Myocyte (in vitro differentiated cells): Measurements from ENCODE around the gene MVB12B. TPM values are rescaled to one million over a fixed set of nuclear protein-coding genes. Genes with fewer than 3 reads are reported as not detected.

Experiments
- DNase-seq: peaks from one replicate; pipeline ENCODE4 v3.0.0-alpha.2; 2012; ENCODE audit warnings: low read depth
- total RNA-seq: library from RNA; depleted of rRNA; stranded (reverse); fragments of >200 nt; gene quantifications from 2 replicates; pipeline ENCODE4 v1.2.3, GENCODE V29; 2014

Gene MVB12B
- total RNA-seq, 1 donor from 2014 or later: 4.3 TPM

DNA sequence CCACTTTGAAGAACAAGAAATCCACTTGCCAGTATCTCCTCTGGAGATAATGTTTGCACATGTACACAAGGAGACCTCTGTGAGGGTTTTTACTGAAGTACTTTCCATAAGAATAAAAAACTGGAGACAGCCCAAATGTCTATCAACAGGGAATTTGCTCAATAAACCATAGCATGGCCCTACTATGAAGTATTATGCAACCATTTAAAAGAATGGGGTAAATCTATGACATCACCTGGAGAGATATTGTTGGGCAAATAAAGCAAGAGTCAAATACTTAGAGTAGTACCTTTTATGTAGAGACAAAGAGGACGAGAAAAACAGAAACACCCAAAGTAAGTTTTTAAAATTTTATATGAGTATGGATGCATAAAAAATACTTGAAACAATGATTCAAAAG is 23.9 kb upstream of the MVB12B start:
- no peak for DNase-seq

DNA sequence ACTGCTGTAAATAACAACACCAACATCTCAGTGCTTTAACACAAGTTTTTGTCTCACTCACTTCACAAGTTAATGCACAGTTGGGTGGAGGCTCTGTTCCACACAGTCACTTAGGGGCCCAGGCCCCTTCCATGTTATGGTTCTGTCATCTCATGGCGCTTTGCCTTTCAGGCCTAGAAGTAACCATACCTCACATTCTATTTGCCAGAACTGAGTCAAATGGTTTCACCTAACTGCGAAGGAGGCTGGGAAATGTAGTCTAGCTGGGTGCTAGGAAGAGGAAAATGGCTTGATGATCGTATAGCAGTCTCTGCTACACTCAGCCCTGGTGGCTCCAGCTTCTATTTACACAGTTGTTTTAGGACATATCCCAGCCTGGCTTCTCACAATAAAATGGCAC is 23.1 kb upstream of the MVB12B start:
- no peak for DNase-seq

- no peak for DNase-seq
Observed at GRCh38 chr9:126304207-126304970, 22.2 kb upstream of the MVB12B start.

DNA sequence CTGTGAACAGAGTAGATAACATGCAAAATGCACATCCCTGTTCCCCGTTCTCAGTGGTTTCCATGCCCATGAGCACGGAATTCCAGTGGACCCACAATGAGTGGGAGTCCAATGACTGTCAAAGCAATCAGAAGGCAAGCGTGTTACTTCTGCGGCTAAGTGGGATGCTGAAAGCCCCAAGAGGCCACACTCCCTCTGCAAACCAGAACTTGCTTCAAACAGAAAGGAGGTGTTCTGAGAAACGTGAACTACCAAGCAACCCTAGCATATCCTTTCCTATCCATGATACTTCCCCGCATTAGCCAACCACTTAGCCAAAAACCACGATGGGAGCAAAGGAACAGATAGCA is 21.7 kb upstream of the MVB12B start:
- no peak for DNase-seq

DNA sequence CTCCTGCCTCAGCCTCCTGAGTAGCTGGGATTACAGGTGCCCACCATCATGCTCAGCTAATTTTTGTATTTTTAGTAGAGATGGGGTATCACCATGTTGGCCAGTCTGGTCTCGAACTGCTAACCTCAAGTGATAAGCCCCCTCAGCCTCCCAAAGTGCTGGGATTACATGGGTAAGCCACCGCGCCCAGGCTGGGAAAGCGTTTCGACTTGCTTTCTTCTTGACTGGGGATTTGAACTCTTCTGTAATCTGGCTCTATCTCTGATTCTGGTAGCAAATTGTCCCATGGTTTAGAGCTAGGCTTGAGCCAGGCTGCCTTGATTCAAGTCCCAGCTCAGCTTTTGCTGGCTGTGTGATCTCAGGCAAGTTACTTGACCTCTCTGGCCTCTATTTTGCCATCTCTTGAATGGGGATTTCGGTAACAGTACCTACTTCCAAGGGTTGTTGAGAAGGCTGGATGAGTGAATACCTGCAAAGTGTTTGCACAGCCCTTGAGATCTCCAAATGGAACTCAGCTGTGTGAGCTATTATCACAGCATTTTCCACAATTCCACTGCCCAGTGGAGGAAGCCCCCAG is 20.5 kb upstream of the MVB12B start:
- DNase-seq: no peak

- no peak for DNase-seq
Observed at GRCh38 chr9:126307322-126308061, 19.1 kb upstream of the MVB12B start.

- DNase-seq: no peak
Observed at GRCh38 chr9:126309427-126310189, 17.0 kb upstream of the MVB12B start.

GRCh38 chr9:126312584-126313551 is 13.8 kb upstream of the MVB12B start:
- DNase-seq: no peak

DNA sequence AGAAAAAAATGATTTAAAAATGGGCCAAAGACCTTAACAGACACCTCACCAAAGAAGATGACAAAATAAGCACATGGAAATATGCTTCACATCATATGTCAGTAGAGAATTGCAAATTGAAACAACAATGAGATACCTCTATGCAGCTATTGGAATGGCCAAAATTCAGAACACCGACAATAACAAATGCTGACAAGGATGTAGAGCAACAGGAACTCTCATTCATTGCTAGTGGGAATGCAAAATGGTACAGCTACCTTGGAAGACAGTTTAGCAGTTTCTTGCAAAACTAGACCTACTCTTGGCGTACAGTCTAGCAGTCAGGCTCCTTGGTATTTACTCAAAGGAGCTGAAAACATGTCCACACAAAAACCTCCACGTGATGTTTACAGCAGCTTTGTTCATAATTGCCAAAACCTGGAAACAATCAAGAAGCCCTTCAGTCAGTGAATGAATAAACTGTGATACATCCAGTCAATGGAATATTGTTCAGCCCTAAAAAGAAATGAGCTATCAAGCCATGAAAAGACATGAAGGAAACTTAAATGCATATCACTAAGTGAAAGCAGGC is 10.5 kb upstream of the MVB12B start:
- no peak for DNase-seq

DNA sequence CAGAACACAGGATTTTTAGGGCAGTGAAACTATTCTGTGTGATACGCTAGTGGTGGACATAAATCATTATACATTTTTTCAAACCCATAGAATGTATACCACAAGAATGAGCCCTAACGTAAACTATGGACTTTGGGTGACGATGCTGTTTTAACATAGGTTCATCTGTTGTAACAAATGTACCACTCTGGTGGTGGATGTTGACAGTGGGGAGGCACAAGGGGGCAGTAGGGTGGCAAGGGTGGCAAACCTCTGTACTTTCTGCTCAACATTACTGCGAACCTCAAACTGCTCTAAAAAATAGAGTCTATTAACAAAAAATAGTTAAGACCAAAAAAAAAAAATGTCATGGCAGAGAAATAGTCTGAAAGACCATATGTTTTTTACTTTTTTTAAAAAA is 9.1 kb upstream of the MVB12B start:
- DNase-seq: peak; percentile 30

DNA sequence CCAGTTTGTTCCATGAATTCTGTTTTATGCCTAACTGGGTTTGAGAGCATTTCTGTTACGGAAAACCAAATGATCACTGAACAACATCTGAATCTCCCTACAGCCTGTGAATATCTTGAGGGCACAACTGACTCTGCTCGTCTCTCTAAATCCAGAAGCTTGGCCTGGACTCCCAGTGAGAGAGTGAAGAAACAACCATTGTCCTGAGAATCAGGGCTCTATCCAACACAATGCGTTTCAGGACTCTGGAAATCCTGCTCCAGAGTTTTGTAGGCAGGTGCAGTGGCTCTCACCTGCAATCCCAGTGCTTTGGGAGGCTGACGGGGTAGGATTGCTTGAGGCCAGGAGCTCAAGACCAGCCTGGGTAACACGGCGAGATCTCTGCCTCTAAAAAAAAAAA is 7.8 kb upstream of the MVB12B start:
- DNase-seq: no peak

- no peak for DNase-seq
Observed at GRCh38 chr9:126319671-126320070, 7.0 kb upstream of the MVB12B start.

- no peak for DNase-seq
Observed at GRCh38 chr9:126320158-126320922, 6.3 kb upstream of the MVB12B start.

DNA sequence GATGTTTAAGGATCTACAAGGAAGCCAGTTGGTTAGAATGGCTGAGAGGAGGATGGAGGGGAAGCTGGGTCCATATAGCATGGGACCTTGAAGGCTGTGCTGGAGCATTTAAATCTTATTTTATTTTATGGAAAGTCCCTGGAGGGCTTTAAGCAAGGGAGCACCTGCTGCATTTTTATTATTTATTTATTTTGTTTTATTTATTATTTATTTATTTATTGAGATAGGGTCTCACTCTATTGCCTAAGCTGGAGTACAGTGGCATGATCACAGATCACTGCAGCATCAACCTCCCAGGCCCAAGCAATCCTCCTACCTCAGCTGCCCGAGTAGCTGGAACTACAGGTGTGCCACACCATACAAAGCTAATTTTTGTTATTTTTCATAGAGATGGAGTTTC is 4.9 kb upstream of the MVB12B start:
- DNase-seq: no peak

DNA sequence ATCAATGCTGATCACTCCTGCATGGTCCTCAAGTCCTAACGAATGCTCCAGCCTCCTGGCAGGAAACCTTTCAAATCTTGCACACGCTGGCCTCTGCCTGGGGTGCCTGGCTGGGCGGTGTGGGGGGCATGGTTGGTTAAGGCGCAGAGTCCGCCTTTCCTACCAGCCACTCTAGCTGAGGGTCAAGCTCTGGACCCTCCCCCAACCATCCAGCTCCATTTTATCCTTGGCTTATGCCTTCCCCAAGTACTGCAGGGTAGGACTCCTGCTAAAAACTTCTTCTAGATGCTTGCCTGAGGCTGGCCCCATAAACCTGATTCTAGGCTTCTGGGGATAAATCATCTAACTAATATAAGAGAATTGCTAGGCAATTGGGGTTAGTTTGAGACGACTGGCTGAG is 808 bp upstream of the MVB12B start:
- no peak for DNase-seq

DNA sequence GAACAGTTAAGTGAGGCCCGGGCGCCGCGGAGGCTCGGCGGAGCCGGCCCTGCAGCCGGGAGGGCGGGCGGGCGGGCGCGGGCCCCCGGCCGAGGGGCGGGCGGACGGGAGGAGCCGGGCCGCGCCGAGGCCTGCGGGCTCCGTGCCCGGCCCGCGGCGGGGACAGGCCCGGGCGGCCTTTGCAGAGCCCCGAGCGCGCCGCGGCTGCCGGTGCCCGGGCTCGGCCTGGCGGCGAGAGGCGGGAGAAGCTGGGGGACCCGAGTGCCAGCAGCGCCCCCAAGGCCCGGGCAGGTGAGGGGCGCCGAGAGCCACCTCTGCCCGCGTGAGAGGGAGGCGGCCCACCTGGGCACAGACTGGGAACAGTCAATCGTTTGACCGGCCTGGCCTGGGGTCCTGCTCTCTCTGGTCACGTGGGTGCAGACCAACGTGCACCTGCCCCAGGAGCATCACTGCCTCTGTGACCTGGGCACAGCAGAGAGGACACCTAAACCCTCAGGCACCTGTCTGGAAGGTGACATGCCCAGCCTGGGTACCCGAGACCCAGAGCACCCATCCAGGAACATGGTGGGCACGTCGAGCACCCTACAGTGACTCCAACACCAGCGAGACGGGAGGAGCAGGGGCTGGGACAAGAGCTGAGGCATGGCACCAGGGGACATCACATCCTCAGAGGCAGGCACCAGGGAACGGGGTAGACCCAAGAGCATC is 531 bp downstream of the MVB12B start:
- no peak for DNase-seq

DNA sequence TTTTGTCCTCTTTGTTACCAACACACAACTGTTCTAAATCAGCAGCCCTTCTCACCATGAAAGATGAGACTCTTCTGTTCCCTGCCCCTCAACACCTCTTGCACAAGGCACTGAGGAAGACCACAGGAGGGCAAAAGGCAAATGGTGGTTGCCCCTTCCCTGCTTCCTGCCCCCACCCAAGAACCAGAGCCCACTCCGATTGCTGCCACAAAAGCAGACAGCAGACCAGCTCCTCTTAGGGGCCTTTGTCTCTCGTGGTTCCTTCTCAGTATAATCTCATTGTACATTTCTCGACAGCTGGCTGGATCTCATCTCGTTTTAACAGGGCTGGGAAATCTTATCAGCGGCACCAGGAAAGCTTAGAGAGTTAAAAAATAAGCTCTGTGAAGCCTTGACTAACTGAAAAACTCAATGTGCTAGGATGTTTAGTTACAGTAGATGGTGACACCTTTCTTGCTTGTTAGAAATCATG is 1.1 kb downstream of the MVB12B start:
- DNase-seq: peak; percentile 64

DNA sequence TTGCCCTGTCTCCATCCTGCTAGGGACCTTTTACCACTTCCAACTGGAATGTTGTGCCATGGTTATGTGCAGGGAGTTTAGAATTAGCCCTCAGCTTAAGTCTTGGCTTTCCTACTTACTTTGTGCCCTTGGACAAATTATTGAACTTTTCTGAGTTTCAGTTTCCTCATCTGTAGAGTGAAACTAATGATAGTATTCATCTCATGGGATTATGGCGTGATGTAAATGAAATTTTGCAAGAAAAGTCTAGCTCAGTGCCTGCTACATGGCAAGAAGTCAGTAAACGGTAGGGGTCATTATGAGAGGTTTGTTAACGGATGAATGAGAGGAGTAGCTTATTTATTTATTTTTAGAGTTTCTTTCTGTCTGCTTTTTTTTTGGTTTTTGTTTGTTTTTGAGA is 1.8 kb downstream of the MVB12B start:
- DNase-seq: no peak
